ENCODE data around the gene KRT33B. TPM values are rescaled to one million over a fixed set of nuclear protein-coding genes. Genes with fewer than 3 reads are reported as not detected.

KRT33B gene
- total RNA-seq, 4 donors from 2014 or later = 0.25 to 117 (median 4.4) TPM; not detected in 1

DNA sequence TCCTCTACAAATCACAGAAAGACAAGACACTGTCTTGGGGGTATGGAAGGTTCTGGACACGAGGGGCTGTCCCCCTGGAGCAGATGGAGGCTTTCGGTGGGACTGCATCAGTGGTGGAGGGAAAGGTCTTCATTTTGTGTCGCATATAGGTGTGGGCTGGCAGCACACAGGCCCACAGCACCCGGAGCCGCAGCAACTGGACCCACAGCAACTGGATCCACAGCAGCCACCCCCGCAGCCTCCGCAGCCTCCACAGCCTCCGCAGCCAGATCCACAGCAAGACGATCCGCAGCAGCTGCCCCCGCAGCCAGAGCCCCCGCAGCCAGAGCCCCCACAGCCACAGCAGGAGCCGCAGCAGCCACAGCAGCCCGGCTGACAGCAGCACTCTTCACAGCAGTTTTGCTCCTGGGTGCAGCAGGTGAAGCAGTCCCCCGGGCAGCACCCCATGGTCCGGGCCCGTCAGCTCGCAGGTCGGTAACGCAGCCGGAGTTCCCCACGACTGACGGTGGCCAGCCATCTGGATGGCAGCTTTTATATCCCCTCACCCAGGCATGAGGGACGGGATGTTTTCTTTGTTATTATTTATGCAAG lies 54.3 kb downstream of the KRT33B start, which contains the start of gene KRTAP17-1:
Gene KRTAP17-1, minus strand, starts transcription at position 507 of the 591 bp plus-strand sequence. Its CDS starts 60 bp downstream, at position 447.
- intact Hi-C loops (cut with DNase I; ENCODE audit: low total_unique reads) = no loop called here
- peak in 1 of 2 donors; percentile 76 for DNase-seq (ENCODE audit: low spot score in 2 of 2)
- 80 to 84% methylated on average over 18 to 24 of the region's 24 CpGs for WGBS, 2 donors
- H3K4me3 ChIP-seq (ENCODE audit: low read depth, poor library complexity, severe bottlenecking) = no peak within 1 kb of the TSS
- TF ChIP-seq CTCF (IDR thresholded peaks at IDR 0.05) = no peak
- no peak for TF ChIP-seq POLR2A (IDR thresholded peaks at IDR 0.05)

Other genes starting within 250 kb of the KRT33B start
- 10 to 100 TPM in 1 of 4 donors, not detected in 3; 57.0 TPM for gene KRTAP4-12, start 245.6 kb downstream of the KRT33B start, total RNA-seq
- 10 to 100 TPM in 1 of 4 donors, under 1 TPM in 1, not detected in 2; 0.25 to 54.3 TPM for gene KRTAP4-6, start 229.3 kb downstream of the KRT33B start, total RNA-seq
- gene KRTAP4-5, start 220.0 kb downstream of the KRT33B start, total RNA-seq = 10 to 100 TPM in 1 of 4 donors, under 1 TPM in 1, not detected in 2; 0.34 to 14.9 TPM
- 100 to 1,000 TPM in 1 of 4 donors, under 1 TPM in 1, not detected in 2; 0.84 to 102 TPM for gene KRTAP4-4, start 209.1 kb downstream of the KRT33B start, total RNA-seq
- gene KRTAP4-3, start 201.6 kb downstream of the KRT33B start, total RNA-seq = 10 to 100 TPM in 1 of 4 donors, 1 to 10 TPM in 1, not detected in 2; 1.2 to 54.0 TPM
- gene KRTAP4-2, start 191.6 kb downstream of the KRT33B start, total RNA-seq = 10 to 100 TPM in 1 of 4 donors, 1 to 10 TPM in 1, not detected in 2; 5.0 to 75.4 TPM
- 10 to 100 TPM in 1 of 4 donors, 1 to 10 TPM in 1, not detected in 2; 2.1 to 66.2 TPM for gene KRTAP4-1, start 184.9 kb downstream of the KRT33B start, total RNA-seq
- under 1 TPM in 1 of 4 donors, not detected in 3; 0.91 TPM for gene KRTAP9-1, start 179.9 kb downstream of the KRT33B start, total RNA-seq
- gene KRTAP9-2, start 143.2 kb downstream of the KRT33B start, total RNA-seq = 100 to 1,000 TPM in 1 of 4 donors, 10 to 100 TPM in 1, not detected in 2; 18.1 to 183 TPM
- gene KRTAP9-3, start 137.4 kb downstream of the KRT33B start, total RNA-seq = 100 to 1,000 TPM in 1 of 4 donors, 1 to 10 TPM in 1, under 1 TPM in 1, not detected in 1; 0.27 to 218 (median 8.7) TPM
- gene KRTAP9-8, start 131.8 kb downstream of the KRT33B start, total RNA-seq = 100 to 1,000 TPM in 1 of 4 donors, under 1 TPM in 2, not detected in 1; 0.47 to 120 (median 0.97) TPM
- gene KRTAP9-4, start 120.1 kb downstream of the KRT33B start, total RNA-seq = 100 to 1,000 TPM in 1 of 4 donors, 1 to 10 TPM in 1, under 1 TPM in 1, not detected in 1; 0.37 to 177 (median 2.1) TPM
- 10 to 100 TPM in 1 of 4 donors, 1 to 10 TPM in 1, not detected in 2; 2.1 to 94.5 TPM for gene KRTAP9-9, start 114.4 kb downstream of the KRT33B start, total RNA-seq
- under 1 TPM in 2 of 4 donors, not detected in 2; 0.38 to 0.62 TPM for gene KRTAP9-6, start 104.4 kb downstream of the KRT33B start, total RNA-seq
- 10 to 100 TPM in 1 of 4 donors, under 1 TPM in 1, not detected in 2; 0.51 to 17.1 TPM for gene KRTAP9-7, start 94.1 kb downstream of the KRT33B start, total RNA-seq
- gene KRTAP29-1, start 67.0 kb downstream of the KRT33B start, total RNA-seq = 1 to 10 TPM in 1 of 4 donors, not detected in 3; 2.5 TPM
- gene KRTAP16-1, start 60.5 kb downstream of the KRT33B start, total RNA-seq = 1 to 10 TPM in 1 of 4 donors, not detected in 3; 5.9 TPM
- gene KRTAP17-1, start 54.1 kb downstream of the KRT33B start, total RNA-seq = 10 to 100 TPM in 1 of 4 donors, 1 to 10 TPM in 1, not detected in 2; 1.3 to 38.6 TPM
- 10 to 100 TPM in 2 of 4 donors, under 1 TPM in 1, not detected in 1; 0.25 to 73.9 (median 11.0) TPM for gene KRT33A, start 19.0 kb downstream of the KRT33B start, total RNA-seq
- gene KRT34, start 12.5 kb upstream of the KRT33B start, total RNA-seq = 100 to 1,000 TPM in 1 of 4 donors, 10 to 100 TPM in 1, 1 to 10 TPM in 1, under 1 TPM in 1; 0.72 to 143 (median 6.3) TPM
- gene KRT31, start 27.8 kb upstream of the KRT33B start, total RNA-seq = 100 to 1,000 TPM in 1 of 4 donors, 10 to 100 TPM in 3; 15.9 to 197 (median 24.1) TPM
- gene KRT37, start 54.8 kb upstream of the KRT33B start, total RNA-seq = not detected
- 1 to 10 TPM in 2 of 4 donors, not detected in 2; 1.3 to 1.8 TPM for gene KRT38, start 71.2 kb upstream of the KRT33B start, total RNA-seq
- 10 to 100 TPM in 1 of 4 donors, under 1 TPM in 1, not detected in 2; 0.46 to 11.6 TPM for gene KRT32, start 97.6 kb upstream of the KRT33B start, total RNA-seq
- under 1 TPM in 1 of 4 donors, not detected in 3; 0.84 TPM for gene KRT35, start 111.3 kb upstream of the KRT33B start, total RNA-seq
- gene KRT36, start 120.1 kb upstream of the KRT33B start, total RNA-seq = under 1 TPM in 1 of 4 donors, not detected in 3; 0.97 TPM
- under 1 TPM in 2 of 4 donors, not detected in 2; 0.19 to 0.46 TPM for gene KRT13, start 135.8 kb upstream of the KRT33B start, total RNA-seq
- 1,000 to 10,000 TPM in 2 of 4 donors, 100 to 1,000 TPM in 2; 802 to 1,380 (median 1,140) TPM for gene KRT15, start 149.1 kb upstream of the KRT33B start, total RNA-seq
- gene KRT19, start 158.5 kb upstream of the KRT33B start, total RNA-seq = 100 to 1,000 TPM in 3 of 4 donors, 10 to 100 TPM in 1; 96.0 to 482 (median 285) TPM
- gene KRT9, start 202.2 kb upstream of the KRT33B start, total RNA-seq = 1 to 10 TPM in 1 of 4 donors, under 1 TPM in 2, not detected in 1; 0.47 to 1.6 (median 0.91) TPM
- gene KRT14, start 217.1 kb upstream of the KRT33B start, total RNA-seq = 1,000 to 10,000 TPM; 4,210 to 7,487 (median 6,656) TPM
- gene KRT16, start 243.0 kb upstream of the KRT33B start, total RNA-seq = 100 to 1,000 TPM in 1 of 4 donors, 10 to 100 TPM in 3; 79.2 to 447 (median 81.8) TPM

Data from lower leg skin (tissue), 4 donors.